OCI-LY3 (cell line): ENCODE measurements around the gene TMEM212.

ENCODE experiments used
- H2AFZ ChIP-seq: fragments of 200-600, 300-600 bp; shearing (Covaris generic); 2 replicates; pipeline ENCODE4 v1.6.0; 2014; ENCODE audit warnings: antibody characterized with exemption, low read depth, low read length
- H3K27ac ChIP-seq: fragments of 200-600, 300-600 bp; sonication (generic); 2 replicates; pipeline ENCODE4 v1.5.1; 2014; ENCODE audit warnings: mild to moderate bottlenecking, low read length, moderate library complexity, mixed read lengths
- H3K27me3 ChIP-seq: fragments of 200-600, 300-600 bp; sonication (generic); 2 replicates; pipeline ENCODE4 v1.6.1; 2014; ENCODE audit warnings: low read depth, low read length, mixed read lengths
- H3K36me3 ChIP-seq: fragments of 200-600, 300-600 bp; sonication (generic); replicated peaks from 2 replicates; pipeline ENCODE3; 2014; ENCODE audit warnings: low read depth, low read length, mixed read lengths
- H3K4me1 ChIP-seq: fragments of 300-600, 200-600 bp; sonication (generic); 2 replicates; pipeline ENCODE4 v1.6.1; 2014; ENCODE audit warnings: low read length, mixed read lengths
- H3K4me2 ChIP-seq: fragments of 200-600, 300-600 bp; sonication (generic); 2 replicates; pipeline ENCODE4 v1.6.1; 2014; ENCODE audit warnings: low read length, mixed read lengths
- H3K4me3 ChIP-seq: fragments of 300-600, 200-600 bp; sonication (generic); 2 replicates; pipeline ENCODE4 v1.5.1; 2014; ENCODE audit warnings: antibody characterized with exemption, mild to moderate bottlenecking, low read length, moderate library complexity
- H3K79me2 ChIP-seq: fragments of 300-600, 200-600 bp; shearing (Covaris generic); 2 replicates; pipeline ENCODE4 v1.6.1; 2014; ENCODE audit warnings: mild to moderate bottlenecking, low read length, mixed read lengths
- H3K9ac ChIP-seq: fragments of 300-600, 200-600 bp; shearing (Covaris generic); 2 replicates; pipeline ENCODE4 v1.6.0; 2014; ENCODE audit warnings: mild to moderate bottlenecking, low read length, moderate library complexity
- H3K9me3 ChIP-seq: fragments of 200-600, 300-600 bp; shearing (Covaris generic); 2 replicates; pipeline ENCODE4 v1.6.1; 2014; ENCODE audit warnings: low read length, mixed read lengths; ENCODE audit not compliant: insufficient read depth
- H4K20me1 ChIP-seq: fragments of 200-600, 300-600 bp; sonication (generic); 2 replicates; pipeline ENCODE4 v1.6.1; 2016; ENCODE audit warnings: low read length, mixed read lengths; ENCODE audit not compliant: insufficient read depth
- EZH2phosphoT487 ChIP-seq: fragments of 200-600 bp; shearing (Covaris generic); IDR thresholded peaks from 2 replicates; pipeline ENCODE4 v1.6.1; 2018; ENCODE audit warnings: antibody characterized with exemption, mixed run types, low read depth
- TF ChIP-seq, protein P1 (sequence below): fragments of 200-600, 300-600 bp; sonication (generic); IDR thresholded peaks from 2 replicates; pipeline ENCODE4 v1.5.1; 2014; ENCODE audit warnings: antibody characterized with exemption, low read length, low read depth

Gene TMEM212

DNA sequence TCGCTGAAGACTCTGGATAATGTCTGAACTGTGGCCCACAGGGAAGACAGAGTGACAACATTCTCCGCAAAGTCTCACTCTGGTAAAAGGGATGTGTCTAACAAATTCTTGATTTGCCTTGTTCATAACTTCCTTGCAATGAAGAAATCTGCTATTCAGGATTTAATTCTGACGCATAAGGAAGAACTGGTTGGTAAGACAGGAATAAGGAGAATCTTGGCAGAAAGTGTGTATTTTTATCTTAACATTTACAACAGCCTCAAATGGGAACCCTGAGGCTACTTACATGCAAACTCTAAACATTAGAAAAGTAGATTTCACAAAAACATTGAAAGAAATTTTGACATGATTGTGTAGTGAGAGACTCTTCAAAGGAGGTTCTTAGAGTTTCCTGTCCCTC, 22.1 kb upstream of the TMEM212 start:
- Histone ChIP-seq H3K4me2 (no peak overlapping the region), H3K79me2 (no peaks in the 10 kb centered on the region), H2AFZ (no peak overlapping the region), H3K9me3 (no peaks in the 10 kb centered on the region), H3K4me3 (no peak overlapping the region), H3K4me1 (no peaks in the 10 kb centered on the region), H3K27ac (no peak overlapping the region), H3K27me3 (0 out of 2 replicates have a peak, but pooled peaks cover 5% of the 10 kb centered on the region), H3K36me3 (no peaks in the 10 kb centered on the region), H4K20me1 (no peaks in the 10 kb centered on the region), H3K9ac (no peak overlapping the region)
- no peak for TF ChIP-seq EZH2phosphoT487
- TF ChIP-seq, protein P1, sequence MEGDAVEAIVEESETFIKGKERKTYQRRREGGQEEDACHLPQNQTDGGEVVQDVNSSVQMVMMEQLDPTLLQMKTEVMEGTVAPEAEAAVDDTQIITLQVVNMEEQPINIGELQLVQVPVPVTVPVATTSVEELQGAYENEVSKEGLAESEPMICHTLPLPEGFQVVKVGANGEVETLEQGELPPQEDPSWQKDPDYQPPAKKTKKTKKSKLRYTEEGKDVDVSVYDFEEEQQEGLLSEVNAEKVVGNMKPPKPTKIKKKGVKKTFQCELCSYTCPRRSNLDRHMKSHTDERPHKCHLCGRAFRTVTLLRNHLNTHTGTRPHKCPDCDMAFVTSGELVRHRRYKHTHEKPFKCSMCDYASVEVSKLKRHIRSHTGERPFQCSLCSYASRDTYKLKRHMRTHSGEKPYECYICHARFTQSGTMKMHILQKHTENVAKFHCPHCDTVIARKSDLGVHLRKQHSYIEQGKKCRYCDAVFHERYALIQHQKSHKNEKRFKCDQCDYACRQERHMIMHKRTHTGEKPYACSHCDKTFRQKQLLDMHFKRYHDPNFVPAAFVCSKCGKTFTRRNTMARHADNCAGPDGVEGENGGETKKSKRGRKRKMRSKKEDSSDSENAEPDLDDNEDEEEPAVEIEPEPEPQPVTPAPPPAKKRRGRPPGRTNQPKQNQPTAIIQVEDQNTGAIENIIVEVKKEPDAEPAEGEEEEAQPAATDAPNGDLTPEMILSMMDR, result no peak

DNA sequence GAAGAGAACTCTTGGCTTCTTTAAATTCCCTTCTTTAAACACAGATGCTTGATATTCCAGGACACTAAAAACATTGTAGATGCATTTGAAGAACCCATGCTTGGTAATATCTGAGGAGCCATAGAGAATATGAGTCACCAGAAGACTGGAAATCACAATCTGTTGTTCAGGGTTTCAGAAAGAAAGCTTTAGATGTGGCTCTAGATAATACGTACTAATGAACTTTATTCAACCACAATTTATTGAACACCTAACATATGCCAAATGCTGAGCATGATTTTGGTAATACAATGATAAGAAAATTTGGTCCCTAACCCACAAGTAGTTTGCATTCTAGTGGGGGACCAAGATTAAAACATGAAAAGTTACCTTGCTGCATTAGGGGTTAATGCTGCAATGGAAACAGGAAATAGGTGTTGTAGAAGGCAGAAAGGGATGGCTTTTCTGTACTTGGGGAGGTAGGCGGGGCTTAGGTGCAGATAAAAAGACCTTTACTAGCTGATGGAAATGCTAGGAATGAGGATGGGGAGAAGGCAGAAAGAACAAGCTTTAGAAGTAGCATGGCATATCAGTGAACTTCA, 21.3 kb upstream of the TMEM212 start:
- H3K27me3 ChIP-seq, result 0 out of 2 replicates have a peak, but pooled peaks cover 5% of the 10 kb centered on the region
- H3K9me3 ChIP-seq, result no peaks in the 10 kb centered on the region
- H2AFZ ChIP-seq, result no peak overlapping the region
- no peak for TF ChIP-seq EZH2phosphoT487
- TF ChIP-seq, protein P1, result no peak
- H3K4me1 ChIP-seq, result no peaks in the 10 kb centered on the region
- no peaks in the 10 kb centered on the region for H3K36me3 ChIP-seq
- H4K20me1 ChIP-seq, result no peaks in the 10 kb centered on the region
- H3K79me2 ChIP-seq, result no peaks in the 10 kb centered on the region
- no peak overlapping the region for H3K27ac ChIP-seq
- H3K4me3 ChIP-seq, result no peak overlapping the region
- H3K9ac ChIP-seq, result no peak overlapping the region
- no peak overlapping the region for H3K4me2 ChIP-seq

DNA sequence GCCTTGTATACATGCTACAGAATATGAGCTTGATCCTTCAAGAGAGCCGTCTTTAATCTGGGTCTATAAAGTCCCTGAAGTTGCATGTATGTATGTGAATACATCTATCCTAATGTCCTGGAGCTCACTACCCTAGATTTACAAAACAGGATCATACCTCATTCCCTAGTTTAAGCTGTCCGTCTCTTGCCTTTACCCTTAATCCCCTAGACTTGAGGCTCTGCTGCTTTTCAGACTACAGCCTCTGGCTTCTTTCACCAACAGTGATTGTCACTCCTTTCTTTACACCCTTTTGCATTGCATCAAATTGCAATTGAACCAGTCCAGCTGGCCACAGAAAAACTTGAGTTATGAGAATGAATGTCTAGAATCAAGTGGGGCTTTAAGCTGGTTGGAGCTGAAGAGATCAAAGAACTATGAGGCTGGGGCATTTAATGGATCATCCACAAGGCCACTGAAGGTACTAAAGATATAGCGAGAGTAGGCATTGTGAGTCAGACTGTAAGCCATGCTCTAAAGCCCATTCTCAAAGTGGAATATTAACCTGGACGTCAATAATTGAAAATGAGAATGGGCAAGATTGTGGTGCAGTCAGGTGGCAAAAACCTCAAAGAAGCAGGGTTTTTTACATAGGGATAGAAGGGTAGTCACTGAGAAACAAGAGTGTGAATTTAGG, 20.6 kb upstream of the TMEM212 start:
- Histone ChIP-seq H4K20me1 (no peaks in the 10 kb centered on the region), H3K27ac (no peak overlapping the region), H3K4me2 (no peak overlapping the region), H2AFZ (no peak overlapping the region), H3K79me2 (no peaks in the 10 kb centered on the region), H3K4me1 (no peaks in the 10 kb centered on the region), H3K9ac (no peak overlapping the region), H3K4me3 (no peak overlapping the region), H3K36me3 (no peaks in the 10 kb centered on the region), H3K9me3 (no peaks in the 10 kb centered on the region), H3K27me3 (0 out of 2 replicates have a peak, but pooled peaks cover 5% of the 10 kb centered on the region)
- TF ChIP-seq, protein P1, result no peak
- TF ChIP-seq EZH2phosphoT487, result no peak

DNA sequence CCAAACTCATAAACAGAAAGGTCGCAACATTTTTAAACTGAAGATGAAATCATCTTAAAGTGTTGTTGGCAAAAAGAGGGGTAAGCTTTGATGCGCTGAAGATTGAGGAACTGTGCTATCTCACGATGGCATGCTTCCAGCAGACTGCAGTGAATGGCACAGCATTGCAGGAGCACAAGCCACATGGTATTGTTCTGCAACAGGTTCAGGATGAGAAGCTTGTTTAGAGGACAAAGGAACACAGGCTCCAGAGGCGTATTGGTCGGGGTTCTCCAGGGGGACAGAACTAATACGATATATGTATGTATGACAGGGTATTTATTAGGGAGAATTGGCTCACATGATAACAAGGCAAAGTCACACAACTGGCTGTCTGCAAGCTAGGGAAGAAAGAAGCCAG, 19.0 kb upstream of the TMEM212 start:
- Histone ChIP-seq H3K9ac (no peak overlapping the region), H2AFZ (no peak overlapping the region), H3K4me3 (no peak overlapping the region), H3K4me2 (no peak overlapping the region), H3K9me3 (no peaks in the 10 kb centered on the region), H3K36me3 (no peaks in the 10 kb centered on the region), H3K27me3 (peaks cover 18% of the 10 kb centered on the region; the same call in 1 of the 2 replicates), H3K79me2 (no peaks in the 10 kb centered on the region), H4K20me1 (no peaks in the 10 kb centered on the region), H3K27ac (no peak overlapping the region), H3K4me1 (no peaks in the 10 kb centered on the region)
- TF ChIP-seq, protein P1, result no peak
- TF ChIP-seq EZH2phosphoT487, result no peak
